Hepatocyte (in vitro differentiated cells): ENCODE measurements around the gene TMEM184C.

Source experiments
- EZH2 ChIP-seq: fragments of 200-600 bp; sonication (generic); IDR thresholded peaks from 2 replicates; pipeline ENCODE4 v1.6.1; 2016; ENCODE audit warnings: antibody characterized with exemption, mild to moderate bottlenecking, borderline replicate concordance
- EZH2phosphoT487 ChIP-seq: fragments of 200-600 bp; sonication (generic); IDR thresholded peaks from one replicate; pipeline ENCODE4 v1.6.1; 2018; ENCODE audit warnings: antibody characterized with exemption, mild to moderate bottlenecking, low read depth, moderate library complexity; ENCODE audit not compliant: unreplicated experiment, severe bottlenecking
- TF ChIP-seq, protein P1 (sequence below): fragments of 200-600 bp; sonication (generic); IDR thresholded peaks from 2 replicates; pipeline ENCODE4 v1.5.1; 2016; ENCODE audit warnings: antibody characterized with exemption, mild to moderate bottlenecking; ENCODE audit not compliant: poor library complexity

DNA sequence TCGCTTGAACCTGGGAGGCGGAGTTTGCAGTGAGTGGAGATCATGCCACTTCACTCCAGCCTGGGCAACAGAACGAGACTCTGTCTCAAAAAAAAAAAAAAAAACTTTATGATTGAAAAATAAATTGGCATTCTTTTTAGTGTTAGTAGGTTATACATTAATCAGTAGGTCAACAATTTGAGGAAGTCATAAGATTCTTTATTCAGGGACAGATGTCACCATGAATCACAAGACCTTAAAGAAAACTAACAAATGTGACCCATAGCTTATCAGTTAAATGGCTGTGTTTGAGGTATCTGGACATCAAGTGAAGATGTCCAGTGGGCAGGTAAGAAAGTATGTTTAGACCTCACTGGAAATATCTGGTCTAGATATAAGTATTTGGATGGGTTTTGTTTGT is 76.0 kb downstream of the TMEM184C start:
- TF ChIP-seq, protein P1, sequence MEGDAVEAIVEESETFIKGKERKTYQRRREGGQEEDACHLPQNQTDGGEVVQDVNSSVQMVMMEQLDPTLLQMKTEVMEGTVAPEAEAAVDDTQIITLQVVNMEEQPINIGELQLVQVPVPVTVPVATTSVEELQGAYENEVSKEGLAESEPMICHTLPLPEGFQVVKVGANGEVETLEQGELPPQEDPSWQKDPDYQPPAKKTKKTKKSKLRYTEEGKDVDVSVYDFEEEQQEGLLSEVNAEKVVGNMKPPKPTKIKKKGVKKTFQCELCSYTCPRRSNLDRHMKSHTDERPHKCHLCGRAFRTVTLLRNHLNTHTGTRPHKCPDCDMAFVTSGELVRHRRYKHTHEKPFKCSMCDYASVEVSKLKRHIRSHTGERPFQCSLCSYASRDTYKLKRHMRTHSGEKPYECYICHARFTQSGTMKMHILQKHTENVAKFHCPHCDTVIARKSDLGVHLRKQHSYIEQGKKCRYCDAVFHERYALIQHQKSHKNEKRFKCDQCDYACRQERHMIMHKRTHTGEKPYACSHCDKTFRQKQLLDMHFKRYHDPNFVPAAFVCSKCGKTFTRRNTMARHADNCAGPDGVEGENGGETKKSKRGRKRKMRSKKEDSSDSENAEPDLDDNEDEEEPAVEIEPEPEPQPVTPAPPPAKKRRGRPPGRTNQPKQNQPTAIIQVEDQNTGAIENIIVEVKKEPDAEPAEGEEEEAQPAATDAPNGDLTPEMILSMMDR, result no peak
- TF ChIP-seq EZH2 (no peak), EZH2phosphoT487 (no peak)
